GM23338 (cell line): ENCODE results near the gene ERAP2. TPM values are rescaled to one million over a fixed set of nuclear protein-coding genes. Genes with fewer than 3 reads are reported as not detected.

ENCODE experiments used
- ATAC-seq: fragments of 200-7000 bp; cut with Tn5 transposase; 3 replicates; pipeline ENCODE4 v1.9.1; 2020
- DNase-seq: peaks from one replicate; pipeline ENCODE4 v3.0.0-alpha.2; 2015; ENCODE audit warnings: low spot score
- H2AFZ ChIP-seq: fragments of 200-600 bp; sonication (generic); 2 replicates; pipeline ENCODE4 v1.8.0; 2016; ENCODE audit warnings: antibody characterized with exemption, mild to moderate bottlenecking, moderate library complexity
- H3F3A ChIP-seq: fragments of 200-600 bp; sonication (generic); replicated peaks from 2 replicates; pipeline ENCODE4 v1.8.0; 2017; ENCODE audit warnings: antibody characterized with exemption, mixed run types, low read depth
- H3K27ac ChIP-seq: fragments of 200-600 bp; sonication (generic); 2 replicates; pipeline ENCODE4 v1.6.1; 2016; ENCODE audit warnings: low read depth
- H3K27me3 ChIP-seq: fragments of 200-600 bp; sonication (generic); 2 replicates; pipeline ENCODE4 v1.8.0; 2016; ENCODE audit warnings: mild to moderate bottlenecking, mixed run types, moderate library complexity; ENCODE audit not compliant: insufficient read depth
- H3K36me3 ChIP-seq: fragments of 200-600 bp; sonication (generic); 2 replicates; pipeline ENCODE4 v1.8.0; 2016; ENCODE audit warnings: mild to moderate bottlenecking; ENCODE audit not compliant: insufficient read depth
- H3K4me1 ChIP-seq: fragments of 200-600 bp; sonication (generic); 2 replicates; pipeline ENCODE4 v1.8.0; 2016; ENCODE audit warnings: mild to moderate bottlenecking, moderate library complexity; ENCODE audit not compliant: insufficient read depth
- H3K4me2 ChIP-seq: fragments of 200-600 bp; sonication (generic); 2 replicates; pipeline ENCODE4 v1.7.1; 2017; ENCODE audit warnings: mixed run types
- H3K4me3 ChIP-seq: fragments of 200-600 bp; sonication (generic); 2 replicates; pipeline ENCODE4 v1.6.1; 2016; ENCODE audit warnings: mixed run types
- H3K79me2 ChIP-seq: fragments of 200-600 bp; sonication (generic); replicated peaks from 2 replicates; pipeline ENCODE4 v1.8.0; 2017; ENCODE audit warnings: mild to moderate bottlenecking; ENCODE audit not compliant: insufficient read depth
- H3K9me2 ChIP-seq: fragments of 200-600 bp; sonication (generic); 2 replicates; pipeline ENCODE4 v1.8.0; 2017; ENCODE audit not compliant: insufficient read depth
- H4K20me1 ChIP-seq: fragments of 200-600 bp; sonication (generic); replicated peaks from 2 replicates; pipeline ENCODE4 v1.8.0; 2017; ENCODE audit warnings: mild to moderate bottlenecking; ENCODE audit not compliant: insufficient read depth
- H3K27ac Mint-ChIP-seq: 2 replicates; pipeline ENCODE4 v1.8.0; 2020; ENCODE audit warnings: inconsistent platforms, mild to moderate bottlenecking, moderate library complexity, mixed read lengths
- H3K27me3 Mint-ChIP-seq: 3 replicates; pipeline ENCODE4 v1.8.0; 2022; ENCODE audit warnings: low read depth, mild to moderate bottlenecking, moderate library complexity, mixed read lengths, inconsistent platforms; ENCODE audit not compliant: insufficient read depth, poor library complexity
- H3K36me3 Mint-ChIP-seq: 3 replicates; pipeline ENCODE4 v1.8.0; 2021; ENCODE audit warnings: low read depth, mild to moderate bottlenecking, inconsistent platforms, moderate library complexity, mixed read lengths
- H3K4me1 Mint-ChIP-seq: 3 replicates; pipeline ENCODE4 v1.8.0; 2020; ENCODE audit warnings: mild to moderate bottlenecking, inconsistent platforms, mixed read lengths
- H3K4me3 Mint-ChIP-seq: 3 replicates; pipeline ENCODE4 v1.8.0; 2021; ENCODE audit warnings: moderate library complexity, mild to moderate bottlenecking, inconsistent platforms, mixed read lengths
- H3K9me3 Mint-ChIP-seq: 3 replicates; pipeline ENCODE4 v1.8.0; 2020; ENCODE audit warnings: moderate library complexity, mild to moderate bottlenecking, inconsistent platforms, mixed read lengths
- CREB1 ChIP-seq: fragments of 250-450 bp; sonication (Bioruptor Pico); IDR thresholded peaks from 2 replicates; pipeline ENCODE4 v1.5.0; 2020; ENCODE audit warnings: low read depth, mild to moderate bottlenecking, moderate library complexity
- EZH2 ChIP-seq: fragments of 200-600 bp; sonication (generic); IDR thresholded peaks from one replicate; pipeline ENCODE4 v1.8.0; 2017; ENCODE audit warnings: antibody characterized with exemption, mild to moderate bottlenecking, low read depth; ENCODE audit not compliant: unreplicated experiment
- JUNB ChIP-seq: IDR thresholded peaks from one replicate; pipeline ENCODE4 v1.6.1; 2016; ENCODE audit warnings: antibody characterized with exemption; ENCODE audit not compliant: unreplicated experiment
- NANOG ChIP-seq: IDR thresholded peaks from 2 replicates; pipeline ENCODE4 v1.6.1; 2016; ENCODE audit warnings: antibody characterized with exemption, borderline replicate concordance
- POLR2AphosphoS5 ChIP-seq: IDR thresholded peaks from 2 replicates; pipeline ENCODE4 v1.6.1; 2016; ENCODE audit warnings: antibody characterized with exemption, low read depth
- STAT1 ChIP-seq: IDR thresholded peaks from one replicate; pipeline ENCODE4 v1.6.1; 2016; ENCODE audit warnings: antibody characterized with exemption; ENCODE audit not compliant: unreplicated experiment
- ZNF114 ChIP-seq: fragments of 250-450 bp; sonication (Bioruptor Pico); IDR thresholded peaks from 2 replicates; pipeline ENCODE4 v1.5.0; 2020; ENCODE audit warnings: mild to moderate bottlenecking, moderate library complexity
- ZNF331 ChIP-seq: fragments of 250-450 bp; sonication (Bioruptor Pico); IDR thresholded peaks from 2 replicates; pipeline ENCODE4 v1.5.0; 2020; ENCODE audit warnings: low read depth, mild to moderate bottlenecking, moderate library complexity
- polyA plus RNA-seq: library from polyadenylated mRNA; unstranded; fragments of >200 nt; fragmentation: Nextera tagmentation; extraction: Ambion mirVana; gene quantifications from 2 replicates; pipeline ENCODE4 v1.2.1, GENCODE V29; 2016
- total RNA-seq: library from RNA; depleted of rRNA; stranded (reverse); fragments of >200 nt; shearing (Covaris generic); gene quantifications from 2 replicates; pipeline ENCODE4 v1.2.3, GENCODE V29; 2014
- TF ChIP-seq, protein P1 (sequence below): IDR thresholded peaks from one replicate; pipeline ENCODE4 v1.6.1; 2018; ENCODE audit warnings: antibody characterized with exemption; ENCODE audit not compliant: unreplicated experiment
- TF ChIP-seq, protein P2 (sequence below): IDR thresholded peaks from 2 replicates; pipeline ENCODE4 v1.6.1; 2016; ENCODE audit warnings: antibody characterized with exemption
- TF ChIP-seq, protein P3 (sequence below), 2 experiments: fragments of 200-600 bp in 1 of 2; sonication (generic) in 1 of 2; conservative IDR thresholded peaks; 2 replicates each; pipeline versions ENCODE4 v1.5.1 to v1.6.1; 2016 to 2017; ENCODE audit warnings: antibody characterized with exemption in 2 of 2, low read depth in 2 of 2, mild to moderate bottlenecking in 2 of 2, moderate library complexity in 1 of 2

ERAP2 gene
- total and polyA plus RNA-seq, 2 experiments from 2014 or later, result 0.73 TPM; not detected in 1

DNA sequence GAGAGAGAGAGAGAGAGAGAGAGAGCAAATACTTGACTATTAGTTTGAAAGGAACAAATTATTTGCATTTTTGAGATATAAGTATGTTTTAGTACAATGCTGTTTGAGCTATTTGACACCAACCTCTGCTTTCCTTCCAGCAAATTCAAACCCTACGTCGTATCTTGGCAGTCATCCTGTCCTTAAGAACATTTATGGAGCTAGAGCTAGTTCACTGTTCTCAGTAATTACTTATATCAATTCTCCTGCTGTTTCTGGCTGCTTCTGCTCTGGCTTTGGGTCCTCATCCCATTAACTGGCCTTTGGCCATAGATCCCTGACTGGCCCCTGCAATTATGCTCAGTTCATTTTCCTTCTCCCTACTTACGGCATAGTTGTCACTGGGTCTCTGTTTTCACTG is 19.9 kb upstream of the ERAP2 start:
- H3K27me3 ChIP-seq, result no peaks in the 10 kb centered on the region
- no peaks in the 10 kb centered on the region for H3K4me1 ChIP-seq
- H3K36me3 ChIP-seq, result no peaks in the 10 kb centered on the region
- H3K4me2 ChIP-seq, result no peak overlapping the region
- no peak overlapping the region for H3K27ac Mint-ChIP-seq
- H3K79me2 ChIP-seq, result no peaks in the 10 kb centered on the region
- DNase-seq (no peak), ATAC-seq (no peak)
- peaks cover 3% of the 10 kb centered on the region; the same call in 1 of the 2 replicates for H3K9me2 ChIP-seq
- no peaks in the 10 kb centered on the region for H3K9me3 Mint-ChIP-seq
- no peak overlapping the region for H3K4me3 ChIP-seq
- H4K20me1 ChIP-seq, result no peaks in the 10 kb centered on the region
- H2AFZ ChIP-seq, result no peak overlapping the region
- TF ChIP-seq ZNF331 (CRISPR knock-in tag) (no peak), NANOG (no peak)
- no peak overlapping the region for H3K4me3 Mint-ChIP-seq
- no peak overlapping the region for H3K27ac ChIP-seq
- no peaks in the 10 kb centered on the region for H3K27me3 Mint-ChIP-seq
- no peaks in the 10 kb centered on the region for H3F3A ChIP-seq
- no peaks in the 10 kb centered on the region for H3K36me3 Mint-ChIP-seq
- 0 out of 3 replicates have a peak, but pooled peaks cover 3% of the 10 kb centered on the region for H3K4me1 Mint-ChIP-seq

DNA sequence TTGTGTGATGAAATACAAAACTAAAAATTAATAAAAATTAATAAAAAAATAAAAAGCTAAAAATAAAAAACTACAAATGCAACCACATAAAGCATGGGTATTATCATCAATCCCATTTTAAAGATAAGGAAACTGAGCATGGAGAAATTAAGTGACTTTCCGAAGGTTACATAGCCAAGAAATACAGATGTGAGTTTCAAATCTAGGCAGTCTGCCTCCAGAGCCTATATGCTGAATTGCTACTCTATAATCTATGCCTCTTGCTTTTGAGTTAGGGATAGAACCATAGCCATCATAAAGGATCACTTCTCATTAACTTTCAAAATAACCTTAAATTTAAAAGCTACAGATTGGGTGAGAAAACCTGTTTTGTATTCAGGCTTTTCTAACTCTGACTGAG is 18.8 kb upstream of the ERAP2 start:
- ATAC-seq (no peak), DNase-seq (no peak)
- H3K4me2 ChIP-seq, result no peak overlapping the region
- no peaks in the 10 kb centered on the region for H3K27me3 ChIP-seq
- no peaks in the 10 kb centered on the region for H3K79me2 ChIP-seq
- H3K36me3 Mint-ChIP-seq, result no peaks in the 10 kb centered on the region
- H3K9me2 ChIP-seq, result peaks cover 3% of the 10 kb centered on the region; the same call in 1 of the 2 replicates
- no peaks in the 10 kb centered on the region for H3K27me3 Mint-ChIP-seq
- no peaks in the 10 kb centered on the region for H3K36me3 ChIP-seq
- no peak overlapping the region for H3K4me3 ChIP-seq
- no peaks in the 10 kb centered on the region for H3K4me1 ChIP-seq
- no peaks in the 10 kb centered on the region for H4K20me1 ChIP-seq
- H3K27ac Mint-ChIP-seq, result no peak overlapping the region
- H3F3A ChIP-seq, result no peaks in the 10 kb centered on the region
- no peaks in the 10 kb centered on the region for H3K4me1 Mint-ChIP-seq
- TF ChIP-seq STAT1 (no peak), EZH2 (no peak), ZNF114 (CRISPR knock-in tag) (no peak), POLR2AphosphoS5 (no peak), NANOG (no peak), ZNF331 (CRISPR knock-in tag) (no peak), JUNB (no peak), CREB1 (CRISPR knock-in tag) (no peak)
- TF ChIP-seq, protein P1, sequence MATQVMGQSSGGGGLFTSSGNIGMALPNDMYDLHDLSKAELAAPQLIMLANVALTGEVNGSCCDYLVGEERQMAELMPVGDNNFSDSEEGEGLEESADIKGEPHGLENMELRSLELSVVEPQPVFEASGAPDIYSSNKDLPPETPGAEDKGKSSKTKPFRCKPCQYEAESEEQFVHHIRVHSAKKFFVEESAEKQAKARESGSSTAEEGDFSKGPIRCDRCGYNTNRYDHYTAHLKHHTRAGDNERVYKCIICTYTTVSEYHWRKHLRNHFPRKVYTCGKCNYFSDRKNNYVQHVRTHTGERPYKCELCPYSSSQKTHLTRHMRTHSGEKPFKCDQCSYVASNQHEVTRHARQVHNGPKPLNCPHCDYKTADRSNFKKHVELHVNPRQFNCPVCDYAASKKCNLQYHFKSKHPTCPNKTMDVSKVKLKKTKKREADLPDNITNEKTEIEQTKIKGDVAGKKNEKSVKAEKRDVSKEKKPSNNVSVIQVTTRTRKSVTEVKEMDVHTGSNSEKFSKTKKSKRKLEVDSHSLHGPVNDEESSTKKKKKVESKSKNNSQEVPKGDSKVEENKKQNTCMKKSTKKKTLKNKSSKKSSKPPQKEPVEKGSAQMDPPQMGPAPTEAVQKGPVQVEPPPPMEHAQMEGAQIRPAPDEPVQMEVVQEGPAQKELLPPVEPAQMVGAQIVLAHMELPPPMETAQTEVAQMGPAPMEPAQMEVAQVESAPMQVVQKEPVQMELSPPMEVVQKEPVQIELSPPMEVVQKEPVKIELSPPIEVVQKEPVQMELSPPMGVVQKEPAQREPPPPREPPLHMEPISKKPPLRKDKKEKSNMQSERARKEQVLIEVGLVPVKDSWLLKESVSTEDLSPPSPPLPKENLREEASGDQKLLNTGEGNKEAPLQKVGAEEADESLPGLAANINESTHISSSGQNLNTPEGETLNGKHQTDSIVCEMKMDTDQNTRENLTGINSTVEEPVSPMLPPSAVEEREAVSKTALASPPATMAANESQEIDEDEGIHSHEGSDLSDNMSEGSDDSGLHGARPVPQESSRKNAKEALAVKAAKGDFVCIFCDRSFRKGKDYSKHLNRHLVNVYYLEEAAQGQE, result no peak
- TF ChIP-seq, protein P2, sequence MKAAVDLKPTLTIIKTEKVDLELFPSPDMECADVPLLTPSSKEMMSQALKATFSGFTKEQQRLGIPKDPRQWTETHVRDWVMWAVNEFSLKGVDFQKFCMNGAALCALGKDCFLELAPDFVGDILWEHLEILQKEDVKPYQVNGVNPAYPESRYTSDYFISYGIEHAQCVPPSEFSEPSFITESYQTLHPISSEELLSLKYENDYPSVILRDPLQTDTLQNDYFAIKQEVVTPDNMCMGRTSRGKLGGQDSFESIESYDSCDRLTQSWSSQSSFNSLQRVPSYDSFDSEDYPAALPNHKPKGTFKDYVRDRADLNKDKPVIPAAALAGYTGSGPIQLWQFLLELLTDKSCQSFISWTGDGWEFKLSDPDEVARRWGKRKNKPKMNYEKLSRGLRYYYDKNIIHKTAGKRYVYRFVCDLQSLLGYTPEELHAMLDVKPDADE, result no peak
- TF ChIP-seq, protein P3, sequence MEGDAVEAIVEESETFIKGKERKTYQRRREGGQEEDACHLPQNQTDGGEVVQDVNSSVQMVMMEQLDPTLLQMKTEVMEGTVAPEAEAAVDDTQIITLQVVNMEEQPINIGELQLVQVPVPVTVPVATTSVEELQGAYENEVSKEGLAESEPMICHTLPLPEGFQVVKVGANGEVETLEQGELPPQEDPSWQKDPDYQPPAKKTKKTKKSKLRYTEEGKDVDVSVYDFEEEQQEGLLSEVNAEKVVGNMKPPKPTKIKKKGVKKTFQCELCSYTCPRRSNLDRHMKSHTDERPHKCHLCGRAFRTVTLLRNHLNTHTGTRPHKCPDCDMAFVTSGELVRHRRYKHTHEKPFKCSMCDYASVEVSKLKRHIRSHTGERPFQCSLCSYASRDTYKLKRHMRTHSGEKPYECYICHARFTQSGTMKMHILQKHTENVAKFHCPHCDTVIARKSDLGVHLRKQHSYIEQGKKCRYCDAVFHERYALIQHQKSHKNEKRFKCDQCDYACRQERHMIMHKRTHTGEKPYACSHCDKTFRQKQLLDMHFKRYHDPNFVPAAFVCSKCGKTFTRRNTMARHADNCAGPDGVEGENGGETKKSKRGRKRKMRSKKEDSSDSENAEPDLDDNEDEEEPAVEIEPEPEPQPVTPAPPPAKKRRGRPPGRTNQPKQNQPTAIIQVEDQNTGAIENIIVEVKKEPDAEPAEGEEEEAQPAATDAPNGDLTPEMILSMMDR (conservative IDR thresholded peaks at IDR 0.05; ENCODE audit: low read depth in 2 of 2), result no peak
- no peak overlapping the region for H3K4me3 Mint-ChIP-seq
- H3K9me3 Mint-ChIP-seq, result no peaks in the 10 kb centered on the region
- no peak overlapping the region for H3K27ac ChIP-seq
- no peak overlapping the region for H2AFZ ChIP-seq
